ENCODE data around the gene EREG.

Gene EREG

GRCh38 chr4:74364652-74365491, at the start of gene EREG:
EREG (plus strand) TSS chr4:74365145; CDS start chr4:74365309, 164 bp downstream.
- no peaks in the 10 kb centered on the region for H3K27me3 ChIP-seq
- H3K4me1 ChIP-seq: no peaks in the 10 kb centered on the region
- no peak for TF ChIP-seq Cebpa-rat (IDR thresholded peaks at IDR 0.05)
- no peaks in the 10 kb centered on the region for H3K9me3 ChIP-seq
- no peak within 1 kb of the TSS for H3K4me3 ChIP-seq
- H4K20me1 ChIP-seq: no peaks in the 10 kb centered on the region
- H3K9ac ChIP-seq: no peak within 1 kb of the TSS
- H3K27ac ChIP-seq: no peak within 1 kb of the TSS
- no peaks in the 10 kb centered on the region for H3K36me3 ChIP-seq
- H3K4me2 ChIP-seq: no peak within 1 kb of the TSS

- no peak overlapping the region for H3K4me2 ChIP-seq
- TF ChIP-seq Cebpa-rat (IDR thresholded peaks at IDR 0.05): no peak
- no peak overlapping the region for H3K9ac ChIP-seq
- H3K4me1 ChIP-seq: no peaks in the 10 kb centered on the region
- H3K9me3 ChIP-seq: no peaks in the 10 kb centered on the region
- no peaks in the 10 kb centered on the region for H3K36me3 ChIP-seq
- no peaks in the 10 kb centered on the region for H4K20me1 ChIP-seq
- no peaks in the 10 kb centered on the region for H3K27me3 ChIP-seq
- H3K27ac ChIP-seq: no peak overlapping the region
- H3K4me3 ChIP-seq: no peak overlapping the region
These were observed 49.6 kb upstream of the EREG start for GRCh38 chr4:74315376-74315775.

GRCh38 chr4:74316397-74316796, 48.5 kb upstream of the EREG start:
- H3K9ac ChIP-seq: no peak overlapping the region
- no peaks in the 10 kb centered on the region for H3K27me3 ChIP-seq
- no peak for TF ChIP-seq Cebpa-rat (IDR thresholded peaks at IDR 0.05)
- H3K4me2 ChIP-seq: no peak overlapping the region
- no peak overlapping the region for H3K27ac ChIP-seq
- no peaks in the 10 kb centered on the region for H4K20me1 ChIP-seq
- H3K36me3 ChIP-seq: no peaks in the 10 kb centered on the region
- no peaks in the 10 kb centered on the region for H3K9me3 ChIP-seq
- no peak overlapping the region for H3K4me3 ChIP-seq
- no peaks in the 10 kb centered on the region for H3K4me1 ChIP-seq

GRCh38 chr4:74317616-74318246, 47.2 kb upstream of the EREG start:
- no peaks in the 10 kb centered on the region for H3K4me1 ChIP-seq
- no peaks in the 10 kb centered on the region for H3K9me3 ChIP-seq
- H3K4me2 ChIP-seq: no peak overlapping the region
- H3K36me3 ChIP-seq: no peaks in the 10 kb centered on the region
- H3K4me3 ChIP-seq: no peak overlapping the region
- no peak overlapping the region for H3K9ac ChIP-seq
- H3K27ac ChIP-seq: no peak overlapping the region
- TF ChIP-seq Cebpa-rat (IDR thresholded peaks at IDR 0.05): no peak
- no peaks in the 10 kb centered on the region for H3K27me3 ChIP-seq
- no peaks in the 10 kb centered on the region for H4K20me1 ChIP-seq

GRCh38 chr4:74318276-74318675, 46.7 kb upstream of the EREG start:
- no peaks in the 10 kb centered on the region for H3K27me3 ChIP-seq
- no peak overlapping the region for H3K27ac ChIP-seq
- no peak for TF ChIP-seq Cebpa-rat (IDR thresholded peaks at IDR 0.05)
- H3K4me3 ChIP-seq: no peak overlapping the region
- no peak overlapping the region for H3K9ac ChIP-seq
- H3K9me3 ChIP-seq: no peaks in the 10 kb centered on the region
- no peak overlapping the region for H3K4me2 ChIP-seq
- no peaks in the 10 kb centered on the region for H3K36me3 ChIP-seq
- H3K4me1 ChIP-seq: no peaks in the 10 kb centered on the region
- H4K20me1 ChIP-seq: no peaks in the 10 kb centered on the region

- Histone ChIP-seq H4K20me1 (no peaks in the 10 kb centered on the region), H3K4me3 (no peak overlapping the region), H3K9ac (no peak overlapping the region), H3K27ac (no peak overlapping the region), H3K4me2 (no peak overlapping the region), H3K9me3 (no peaks in the 10 kb centered on the region), H3K4me1 (no peaks in the 10 kb centered on the region), H3K27me3 (no peaks in the 10 kb centered on the region), H3K36me3 (no peaks in the 10 kb centered on the region)
- no peak for TF ChIP-seq Cebpa-rat (IDR thresholded peaks at IDR 0.05)
These were observed 45.5 kb upstream of the EREG start for GRCh38 chr4:74319470-74319869.

- Histone ChIP-seq H4K20me1 (no peaks in the 10 kb centered on the region), H3K4me1 (no peaks in the 10 kb centered on the region), H3K27me3 (no peaks in the 10 kb centered on the region), H3K4me2 (no peak overlapping the region), H3K9me3 (no peaks in the 10 kb centered on the region), H3K27ac (no peak overlapping the region), H3K9ac (no peak overlapping the region), H3K36me3 (no peaks in the 10 kb centered on the region), H3K4me3 (no peak overlapping the region)
- no peak for TF ChIP-seq Cebpa-rat (IDR thresholded peaks at IDR 0.05)
These were observed 44.3 kb upstream of the EREG start for GRCh38 chr4:74320559-74321118.

GRCh38 chr4:74322301-74322700, 42.6 kb upstream of the EREG start:
- H4K20me1 ChIP-seq: no peaks in the 10 kb centered on the region
- no peak overlapping the region for H3K9ac ChIP-seq
- H3K36me3 ChIP-seq: no peaks in the 10 kb centered on the region
- H3K27ac ChIP-seq: no peak overlapping the region
- H3K9me3 ChIP-seq: no peaks in the 10 kb centered on the region
- no peaks in the 10 kb centered on the region for H3K4me1 ChIP-seq
- H3K4me3 ChIP-seq: no peak overlapping the region
- no peaks in the 10 kb centered on the region for H3K27me3 ChIP-seq
- H3K4me2 ChIP-seq: no peak overlapping the region
- TF ChIP-seq Cebpa-rat (IDR thresholded peaks at IDR 0.05): no peak

- Histone ChIP-seq H3K4me2 (no peak overlapping the region), H3K27ac (no peak overlapping the region), H3K4me1 (no peaks in the 10 kb centered on the region), H3K4me3 (no peak overlapping the region), H3K27me3 (no peaks in the 10 kb centered on the region), H3K36me3 (no peaks in the 10 kb centered on the region), H3K9me3 (no peaks in the 10 kb centered on the region), H3K9ac (no peak overlapping the region), H4K20me1 (no peaks in the 10 kb centered on the region)
- TF ChIP-seq Cebpa-rat (IDR thresholded peaks at IDR 0.05): no peak
These were observed 41.3 kb upstream of the EREG start for GRCh38 chr4:74323663-74324062.

- Histone ChIP-seq H3K27me3 (no peaks in the 10 kb centered on the region), H3K9ac (no peak overlapping the region), H3K27ac (no peak overlapping the region), H3K36me3 (no peaks in the 10 kb centered on the region), H3K4me1 (no peaks in the 10 kb centered on the region), H3K4me3 (no peak overlapping the region), H3K9me3 (no peaks in the 10 kb centered on the region), H4K20me1 (no peaks in the 10 kb centered on the region), H3K4me2 (no peak overlapping the region)
- TF ChIP-seq Cebpa-rat (IDR thresholded peaks at IDR 0.05): no peak
These were observed 40.7 kb upstream of the EREG start for GRCh38 chr4:74324262-74324661.
